ENCODE results near the gene REC114. TPM values are rescaled to one million over a fixed set of nuclear protein-coding genes. Genes with fewer than 3 reads are reported as not detected.

Gene REC114
- total and polyA plus RNA-seq, 2 experiments from 2014 or later: not detected

GRCh38 chr15:73569361-73569760, 126.4 kb downstream of the REC114 start:
- Mint-ChIP-seq H3K4me1 (no peaks in the 10 kb centered on the region), H3K27ac (no peak overlapping the region), H3K9me3 (no peaks in the 10 kb centered on the region; the same call in 2 of the 3 replicates), H3K4me3 (no peak overlapping the region), H3K36me3 (ENCODE audit: low read depth) (peaks cover 39% of the 10 kb centered on the region), H3K27me3 (ENCODE audit: insufficient read depth, low read depth, poor library complexity) (no peaks in the 10 kb centered on the region)
- Histone ChIP-seq H3K79me2 (replicated peaks; ENCODE audit: insufficient read depth) (no peaks in the 10 kb centered on the region; the same call in 1 of the 2 replicates), H2AFZ (no peak overlapping the region), H3K4me1 (ENCODE audit: insufficient read depth) (no peaks in the 10 kb centered on the region), H3K36me3 (ENCODE audit: insufficient read depth) (peaks cover 27% of the 10 kb centered on the region), H3K27me3 (ENCODE audit: insufficient read depth) (no peaks in the 10 kb centered on the region), H3K9me2 (ENCODE audit: insufficient read depth) (no peaks in the 10 kb centered on the region), H3K4me2 (no peak overlapping the region), H3F3A (replicated peaks; ENCODE audit: low read depth) (no peaks in the 10 kb centered on the region), H3K4me3 (no peak overlapping the region), H3K27ac (ENCODE audit: low read depth) (no peak overlapping the region), H4K20me1 (replicated peaks; ENCODE audit: insufficient read depth) (peaks cover 20% of the 10 kb centered on the region)
- no peak for ATAC-seq
- DNase-seq (ENCODE audit: low spot score): no peak
- peak in 1 of 2 experiments; percentile 27; a peak in 2 of 4 replicates for TF ChIP-seq CTCF (conservative IDR thresholded peaks at IDR 0.05; ENCODE audit: low read depth in 2 of 2)
- TF ChIP-seq POLR2AphosphoS5 (IDR thresholded peaks at IDR 0.05; ENCODE audit: low read depth): no peak

- Histone ChIP-seq H3K27ac (ENCODE audit: low read depth) (no peak overlapping the region), H3K79me2 (replicated peaks; ENCODE audit: insufficient read depth) (no peaks in the 10 kb centered on the region), H2AFZ (no peak overlapping the region), H4K20me1 (replicated peaks; ENCODE audit: insufficient read depth) (peaks cover 13% of the 10 kb centered on the region), H3F3A (replicated peaks; ENCODE audit: low read depth) (no peaks in the 10 kb centered on the region), H3K4me3 (no peak overlapping the region), H3K9me2 (ENCODE audit: insufficient read depth) (no peaks in the 10 kb centered on the region), H3K4me2 (no peak overlapping the region), H3K27me3 (ENCODE audit: insufficient read depth) (no peaks in the 10 kb centered on the region), H3K36me3 (ENCODE audit: insufficient read depth) (peaks cover 30% of the 10 kb centered on the region), H3K4me1 (ENCODE audit: insufficient read depth) (no peaks in the 10 kb centered on the region)
- H3K4me3 Mint-ChIP-seq: no peak overlapping the region
- H3K27ac Mint-ChIP-seq: no peak overlapping the region
- H3K27me3 Mint-ChIP-seq (ENCODE audit: insufficient read depth, low read depth, poor library complexity): no peaks in the 10 kb centered on the region
- no peak for ATAC-seq
- peaks cover 38% of the 10 kb centered on the region for H3K36me3 Mint-ChIP-seq (ENCODE audit: low read depth)
- no peaks in the 10 kb centered on the region; the same call in 2 of the 3 replicates for H3K9me3 Mint-ChIP-seq
- H3K4me1 Mint-ChIP-seq: no peaks in the 10 kb centered on the region
- no peak for DNase-seq (ENCODE audit: low spot score)
- TF ChIP-seq REST (IDR thresholded peaks at IDR 0.05; ENCODE audit: unreplicated experiment) (no peak), POLR2AphosphoS5 (IDR thresholded peaks at IDR 0.05; ENCODE audit: low read depth) (no peak), CREB1 (CRISPR knock-in tag; IDR thresholded peaks at IDR 0.05; ENCODE audit: low read depth) (no peak), ZNF331 (CRISPR knock-in tag; IDR thresholded peaks at IDR 0.05; ENCODE audit: low read depth) (no peak), ETS1 (IDR thresholded peaks at IDR 0.05) (no peak), JUNB (IDR thresholded peaks at IDR 0.05; ENCODE audit: unreplicated experiment) (no peak), NANOG (IDR thresholded peaks at IDR 0.05; ENCODE audit: borderline replicate concordance) (no peak), STAT1 (IDR thresholded peaks at IDR 0.05; ENCODE audit: unreplicated experiment) (no peak), CTCF (conservative IDR thresholded peaks at IDR 0.05; ENCODE audit: low read depth in 2 of 2) (no peak), EZH2 (IDR thresholded peaks at IDR 0.05; ENCODE audit: low read depth, unreplicated experiment) (no peak), EZH2phosphoT487 (IDR thresholded peaks at IDR 0.05; ENCODE audit: unreplicated experiment) (no peak)
Measured at GRCh38 chr15:73570355-73571032, 127.5 kb downstream of the REC114 start.
